22Rv1 (cell line): Measurements from ENCODE around the gene SSR4.

Source experiments
- H3K27ac ChIP-seq: fragments of 450-650 bp; 2 replicates; pipeline ENCODE4 v1.5.1; 2017
- ZFX ChIP-seq: fragments of 450-650 bp; IDR thresholded peaks from 2 replicates; pipeline ENCODE4 v1.6.1; 2017; ENCODE audit warnings: antibody characterized with exemption, borderline replicate concordance
- TF ChIP-seq, protein P1 (sequence below): fragments of 450-650 bp; IDR thresholded peaks from 2 replicates; pipeline ENCODE4 v1.5.1; 2017; ENCODE audit warnings: mild to moderate bottlenecking

The SSR4 gene

GRCh38 chrX:153819384-153820040, 25.0 kb downstream of the SSR4 start:
- H3K27ac ChIP-seq, result no peak overlapping the region
- TF ChIP-seq ZFX, result no peak

DNA sequence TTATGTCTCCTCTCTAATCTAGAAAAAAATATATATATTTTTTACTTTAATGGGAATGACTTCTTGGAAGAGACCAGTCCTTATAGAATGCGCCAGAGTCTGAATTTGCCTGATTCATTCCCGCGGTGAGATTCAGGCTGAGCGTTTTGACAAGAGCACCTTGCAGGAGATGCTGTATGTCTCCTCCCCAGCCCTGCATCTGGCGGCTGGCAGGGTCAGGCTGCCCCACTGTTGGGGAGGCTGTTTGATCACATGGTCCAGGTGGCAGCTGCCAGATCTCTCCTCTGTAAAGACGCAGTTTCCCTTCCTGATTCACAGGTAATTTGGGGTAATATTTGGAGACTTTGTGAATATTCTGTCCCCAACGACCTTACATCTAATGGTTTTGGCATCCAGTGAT, 26.1 kb downstream of the SSR4 start:
- no peak overlapping the region for H3K27ac ChIP-seq
- TF ChIP-seq, protein P1, sequence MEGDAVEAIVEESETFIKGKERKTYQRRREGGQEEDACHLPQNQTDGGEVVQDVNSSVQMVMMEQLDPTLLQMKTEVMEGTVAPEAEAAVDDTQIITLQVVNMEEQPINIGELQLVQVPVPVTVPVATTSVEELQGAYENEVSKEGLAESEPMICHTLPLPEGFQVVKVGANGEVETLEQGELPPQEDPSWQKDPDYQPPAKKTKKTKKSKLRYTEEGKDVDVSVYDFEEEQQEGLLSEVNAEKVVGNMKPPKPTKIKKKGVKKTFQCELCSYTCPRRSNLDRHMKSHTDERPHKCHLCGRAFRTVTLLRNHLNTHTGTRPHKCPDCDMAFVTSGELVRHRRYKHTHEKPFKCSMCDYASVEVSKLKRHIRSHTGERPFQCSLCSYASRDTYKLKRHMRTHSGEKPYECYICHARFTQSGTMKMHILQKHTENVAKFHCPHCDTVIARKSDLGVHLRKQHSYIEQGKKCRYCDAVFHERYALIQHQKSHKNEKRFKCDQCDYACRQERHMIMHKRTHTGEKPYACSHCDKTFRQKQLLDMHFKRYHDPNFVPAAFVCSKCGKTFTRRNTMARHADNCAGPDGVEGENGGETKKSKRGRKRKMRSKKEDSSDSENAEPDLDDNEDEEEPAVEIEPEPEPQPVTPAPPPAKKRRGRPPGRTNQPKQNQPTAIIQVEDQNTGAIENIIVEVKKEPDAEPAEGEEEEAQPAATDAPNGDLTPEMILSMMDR, result no peak
- TF ChIP-seq ZFX, result no peak

DNA sequence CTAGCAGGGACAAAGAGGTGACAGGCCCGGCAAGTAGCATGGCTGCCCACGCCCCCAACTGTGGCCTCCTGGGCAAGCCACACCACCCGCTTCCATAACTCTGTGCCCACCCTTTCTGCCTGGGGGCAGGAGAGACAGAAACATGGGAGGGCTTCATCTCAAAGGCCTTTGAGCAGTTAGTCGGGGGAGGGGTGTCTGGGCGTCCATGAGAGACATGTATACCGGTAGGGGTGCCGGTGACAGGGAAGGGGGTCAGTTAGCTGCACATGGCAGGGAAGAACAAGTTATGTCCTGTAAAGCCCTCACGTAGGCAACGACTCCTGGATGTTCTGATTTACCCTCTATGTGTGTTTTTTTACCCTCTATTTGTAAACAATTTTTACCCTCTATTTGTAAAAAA, 26.6 kb downstream of the SSR4 start:
- TF ChIP-seq, protein P1, result no peak
- TF ChIP-seq ZFX, result no peak
- no peak overlapping the region for H3K27ac ChIP-seq

DNA sequence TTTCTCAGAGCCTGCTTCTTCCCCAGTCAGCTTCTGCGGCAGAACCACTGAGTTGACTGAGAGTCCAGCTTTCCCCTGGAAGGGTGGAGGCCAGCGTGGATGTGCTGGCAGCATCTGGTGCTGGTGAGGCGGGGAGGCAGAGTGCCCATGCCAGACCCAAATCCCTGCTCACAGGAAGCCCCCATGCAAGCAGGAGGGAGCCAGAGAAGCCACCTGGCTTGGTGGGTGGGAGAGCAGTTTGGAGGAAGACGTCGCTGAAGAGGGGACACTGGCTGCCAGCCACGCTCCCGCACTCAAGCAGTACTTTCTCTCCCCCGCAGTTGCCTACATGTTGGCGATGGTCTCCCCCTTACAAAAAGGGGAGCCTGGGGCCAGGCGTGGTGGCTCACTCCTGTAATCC, 29.9 kb downstream of the SSR4 start:
- TF ChIP-seq, protein P1, result no peak
- no peak for TF ChIP-seq ZFX
- no peak overlapping the region for H3K27ac ChIP-seq

DNA sequence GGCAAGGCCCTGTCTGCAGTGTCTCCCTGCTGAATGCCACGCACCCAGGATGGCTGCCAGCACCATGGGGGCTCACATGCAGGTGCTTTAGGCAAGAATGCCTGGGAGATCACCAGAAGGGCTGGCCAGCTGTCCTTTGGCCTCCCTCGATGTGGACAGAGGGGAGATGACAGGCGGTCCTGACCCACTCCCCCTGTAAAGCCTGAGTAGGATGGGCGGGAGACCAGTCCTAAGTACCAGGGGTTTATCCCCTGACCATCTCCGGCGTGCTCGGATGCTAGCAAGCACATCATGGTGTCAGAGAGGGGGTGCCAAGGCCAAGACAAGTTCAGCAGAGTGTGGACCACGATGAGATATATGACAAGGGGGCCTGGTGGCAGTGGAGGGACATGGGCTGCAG, 30.6 kb downstream of the SSR4 start:
- TF ChIP-seq, protein P1, result no peak
- TF ChIP-seq ZFX, result no peak
- H3K27ac ChIP-seq, result no peak overlapping the region

GRCh38 chrX:153827016-153827415, 32.5 kb downstream of the SSR4 start:
- TF ChIP-seq, protein P1, result no peak
- no peak for TF ChIP-seq ZFX
- no peak overlapping the region for H3K27ac ChIP-seq

DNA sequence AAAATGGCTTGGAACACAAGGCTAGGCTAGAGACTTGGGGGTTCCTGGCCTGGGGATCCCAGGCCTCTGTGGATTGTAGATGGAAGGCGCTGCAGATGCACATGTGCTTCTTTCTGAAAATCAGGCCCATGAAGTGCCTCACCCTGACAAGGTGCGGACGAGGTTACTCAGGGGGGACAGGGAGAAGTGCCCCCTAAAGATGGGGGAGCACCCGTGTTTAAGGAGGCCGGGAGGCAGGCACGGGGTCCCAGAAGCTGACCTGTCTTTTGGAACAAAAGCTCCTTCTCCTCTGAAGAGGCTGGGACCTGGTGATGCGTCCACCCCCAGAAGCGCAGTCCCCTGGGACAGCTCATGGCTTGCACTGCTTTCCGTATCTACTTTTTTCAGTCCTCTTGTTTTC, 33.4 kb downstream of the SSR4 start:
- TF ChIP-seq, protein P1, result no peak
- H3K27ac ChIP-seq, result no peak overlapping the region

GRCh38 chrX:153828308-153828707, 33.8 kb downstream of the SSR4 start:
- H3K27ac ChIP-seq, result no peak overlapping the region
- TF ChIP-seq, protein P1, result no peak
- no peak for TF ChIP-seq ZFX
